Cardiac fibroblast (primary cell): ENCODE results near the gene SKAP1.
"Not testable (repeated sequence)": the region's sequence is repeated elsewhere in the genome, so short reads cannot be mapped to it uniquely, and the experiment has no call there.

Experiments used
- DNase-seq, 2 donors: peaks; one replicate each; pipeline versions ENCODE4 v3.0.0 to v3.0.0-alpha.2; 2010; ENCODE audit warnings: low read depth in 2 of 2
- H3K4me3 ChIP-seq, 2 donors: replicated peaks in 1 of 2; 1 replicate in 1 of 2; 2 replicates in 1 of 2; pipeline ENCODE4 v1.5.1; 2011; ENCODE audit warnings: low read depth in 2 of 2, low read length in 2 of 2, mild to moderate bottlenecking in 2 of 2, moderate library complexity in 1 of 2
- TF ChIP-seq, protein P1 (sequence below): IDR thresholded peaks from one replicate; pipeline ENCODE4 v1.5.1; 2011; ENCODE audit warnings: low read depth, mild to moderate bottlenecking, low read length, inconsistent platforms

The SKAP1 gene

DNA sequence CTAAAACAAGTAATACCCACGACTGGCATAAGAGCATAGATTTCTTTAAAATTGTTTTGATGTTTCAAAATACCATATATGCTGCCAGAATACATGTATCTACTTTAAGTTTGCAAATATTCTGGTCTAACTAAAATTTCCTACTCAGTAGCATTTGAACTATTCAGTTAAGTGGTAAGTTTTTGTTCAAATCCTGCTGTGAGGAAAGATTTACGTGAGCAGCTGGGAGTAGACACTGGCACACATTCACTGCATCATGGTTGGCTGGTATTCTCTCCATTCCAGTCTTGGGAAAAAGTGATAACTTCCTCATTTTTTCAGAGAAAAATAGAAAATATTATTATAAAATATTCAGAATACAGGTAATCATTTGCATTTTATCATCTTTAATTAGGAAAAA lies 133.6 kb downstream of the SKAP1 start:
- no peak for DNase-seq
- H3K4me3 ChIP-seq, result no peak overlapping the region
- TF ChIP-seq, protein P1, sequence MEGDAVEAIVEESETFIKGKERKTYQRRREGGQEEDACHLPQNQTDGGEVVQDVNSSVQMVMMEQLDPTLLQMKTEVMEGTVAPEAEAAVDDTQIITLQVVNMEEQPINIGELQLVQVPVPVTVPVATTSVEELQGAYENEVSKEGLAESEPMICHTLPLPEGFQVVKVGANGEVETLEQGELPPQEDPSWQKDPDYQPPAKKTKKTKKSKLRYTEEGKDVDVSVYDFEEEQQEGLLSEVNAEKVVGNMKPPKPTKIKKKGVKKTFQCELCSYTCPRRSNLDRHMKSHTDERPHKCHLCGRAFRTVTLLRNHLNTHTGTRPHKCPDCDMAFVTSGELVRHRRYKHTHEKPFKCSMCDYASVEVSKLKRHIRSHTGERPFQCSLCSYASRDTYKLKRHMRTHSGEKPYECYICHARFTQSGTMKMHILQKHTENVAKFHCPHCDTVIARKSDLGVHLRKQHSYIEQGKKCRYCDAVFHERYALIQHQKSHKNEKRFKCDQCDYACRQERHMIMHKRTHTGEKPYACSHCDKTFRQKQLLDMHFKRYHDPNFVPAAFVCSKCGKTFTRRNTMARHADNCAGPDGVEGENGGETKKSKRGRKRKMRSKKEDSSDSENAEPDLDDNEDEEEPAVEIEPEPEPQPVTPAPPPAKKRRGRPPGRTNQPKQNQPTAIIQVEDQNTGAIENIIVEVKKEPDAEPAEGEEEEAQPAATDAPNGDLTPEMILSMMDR, result no peak

DNA sequence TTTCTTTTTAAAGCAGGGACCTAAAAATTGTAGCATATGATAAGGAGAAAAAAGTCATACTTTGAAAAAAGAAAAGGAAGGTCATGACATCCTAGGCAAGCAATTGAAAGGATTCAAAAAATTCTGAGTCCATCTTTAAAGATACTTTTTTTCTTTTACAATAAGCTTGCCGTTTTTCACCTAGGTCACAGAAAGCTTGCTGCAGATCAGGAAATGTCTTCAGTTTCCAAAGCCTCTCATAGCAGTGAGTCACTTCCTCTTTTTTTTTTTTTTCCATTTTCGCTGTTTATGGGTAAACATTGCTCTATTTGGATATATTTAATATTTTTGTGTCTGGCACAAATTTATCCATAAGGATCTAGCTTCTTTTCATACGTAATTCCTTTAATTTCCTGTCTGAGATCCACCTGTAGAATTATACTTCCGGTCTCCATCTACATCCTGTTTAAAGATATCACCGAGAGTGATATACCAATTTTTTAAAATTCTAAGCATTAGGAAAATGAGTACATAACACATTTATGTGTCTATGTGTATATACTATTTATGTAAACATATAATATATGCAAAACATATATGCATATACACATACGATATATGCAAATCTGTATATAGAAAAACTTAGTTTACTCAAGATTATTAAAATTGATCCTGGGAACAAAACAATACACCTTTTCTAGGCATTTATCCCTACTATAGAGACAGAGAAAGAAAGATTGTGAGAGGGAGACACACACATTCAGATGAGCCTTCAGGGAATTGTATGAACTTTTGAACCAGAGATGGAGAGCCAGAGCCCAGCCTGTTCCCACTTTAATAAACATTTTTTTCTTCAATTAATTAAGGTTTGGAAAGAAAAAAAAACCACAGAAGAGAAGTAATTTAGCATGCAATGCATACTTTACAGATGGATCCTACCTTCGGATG lies 134.4 kb downstream of the SKAP1 start:
- peak; percentile 46 to 53 for DNase-seq
- TF ChIP-seq, protein P1, result no peak
- H3K4me3 ChIP-seq, result no peak overlapping the region

DNA sequence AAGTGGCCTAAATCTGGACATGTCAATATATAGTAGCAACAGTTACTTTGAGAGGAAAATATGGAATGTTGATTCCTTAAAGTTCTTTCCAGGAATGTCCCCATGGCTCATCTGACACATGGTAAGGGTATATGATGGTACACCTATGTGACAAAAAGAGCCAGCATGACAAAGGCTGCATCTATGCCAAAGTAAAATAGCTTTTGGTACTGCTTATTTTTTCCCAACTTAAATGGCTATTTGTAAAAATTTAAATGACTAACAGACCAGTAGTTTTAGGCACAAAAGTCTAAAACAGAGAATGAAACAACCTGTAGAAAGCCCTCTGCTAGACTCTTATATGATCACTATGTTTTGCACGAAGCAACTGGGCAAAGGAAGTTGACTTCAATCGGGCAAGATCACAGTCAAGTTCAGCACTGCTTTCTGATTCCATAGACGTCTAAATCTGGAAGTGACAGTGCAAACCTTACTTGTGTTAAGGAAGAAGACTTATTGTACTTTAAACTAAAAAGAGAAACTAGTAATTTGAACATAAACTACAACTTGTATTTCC lies 135.1 kb downstream of the SKAP1 start:
- peak in 1 of 2 donors; percentile 3 for DNase-seq
- TF ChIP-seq, protein P1, result no peak
- no peak overlapping the region for H3K4me3 ChIP-seq

DNA sequence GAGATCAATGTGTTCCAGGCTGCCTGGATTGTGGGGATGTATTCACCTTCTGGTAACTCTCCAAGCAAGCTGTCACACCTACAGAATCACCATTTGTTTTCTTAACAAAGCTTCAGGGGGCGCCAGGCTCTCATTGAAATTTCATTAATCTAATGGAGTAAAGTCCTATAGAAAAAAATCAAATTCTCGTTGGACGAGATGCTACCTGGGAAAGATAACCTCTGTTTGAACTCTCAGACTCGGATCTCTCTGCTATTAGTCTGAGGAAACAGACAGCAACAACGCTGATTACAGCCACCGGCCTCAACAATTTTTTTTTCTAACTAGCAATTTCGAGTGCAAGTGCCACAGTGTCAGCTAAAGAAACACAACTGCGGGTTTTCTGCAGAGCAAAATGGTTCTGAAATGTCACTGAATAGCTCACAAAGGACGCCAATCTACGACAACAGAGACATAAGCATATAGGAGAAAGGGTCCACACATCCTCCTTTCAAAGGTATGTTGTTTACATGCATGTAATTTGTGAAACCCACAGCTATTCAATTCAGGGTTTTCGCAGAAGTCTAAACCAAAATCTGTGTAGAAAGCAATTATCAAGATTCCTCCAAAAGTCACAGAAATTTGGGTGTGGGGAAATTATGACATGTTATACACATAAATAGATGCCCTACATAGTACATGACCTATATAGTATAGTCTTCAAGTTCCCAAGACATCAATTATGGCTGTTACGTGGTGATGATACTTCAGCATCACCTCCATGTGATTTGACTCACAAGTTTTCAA lies 135.8 kb downstream of the SKAP1 start:
- TF ChIP-seq, protein P1, result no peak
- H3K4me3 ChIP-seq, result no peak overlapping the region
- no peak for DNase-seq

DNA sequence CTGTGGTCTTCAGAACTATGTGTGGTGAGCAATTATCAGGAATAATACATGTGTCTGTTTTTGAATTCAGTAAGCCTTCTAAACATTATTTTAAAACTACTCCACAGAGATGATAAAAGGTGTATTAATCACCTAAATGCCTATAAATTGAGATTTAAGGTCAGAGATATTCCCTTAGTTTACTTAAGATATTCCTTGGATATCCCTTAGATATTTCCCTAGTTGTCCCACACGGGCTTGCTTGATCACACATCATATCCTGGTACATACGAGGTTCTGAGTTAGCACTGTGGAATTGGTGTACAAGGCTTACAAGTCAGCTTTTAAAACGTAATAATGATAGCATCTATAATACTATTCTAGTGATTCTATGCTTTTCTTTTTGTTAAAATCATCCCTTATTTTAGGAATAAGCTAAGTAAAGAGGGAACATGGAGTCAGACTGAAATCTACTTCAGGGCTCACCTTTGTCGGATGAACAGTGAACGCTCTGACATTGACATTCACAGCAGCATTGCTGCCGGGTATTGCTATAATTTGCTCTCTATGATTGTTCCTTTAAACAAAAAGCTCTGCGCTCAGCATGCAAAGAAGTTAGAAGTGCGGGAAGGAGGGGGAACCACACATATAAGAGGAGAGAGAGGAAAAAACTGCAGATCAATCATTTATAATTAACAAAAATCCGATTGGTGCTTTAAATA lies 136.5 kb downstream of the SKAP1 start:
- no peak for DNase-seq
- H3K4me3 ChIP-seq, result no peak overlapping the region
- TF ChIP-seq, protein P1, result no peak

DNA sequence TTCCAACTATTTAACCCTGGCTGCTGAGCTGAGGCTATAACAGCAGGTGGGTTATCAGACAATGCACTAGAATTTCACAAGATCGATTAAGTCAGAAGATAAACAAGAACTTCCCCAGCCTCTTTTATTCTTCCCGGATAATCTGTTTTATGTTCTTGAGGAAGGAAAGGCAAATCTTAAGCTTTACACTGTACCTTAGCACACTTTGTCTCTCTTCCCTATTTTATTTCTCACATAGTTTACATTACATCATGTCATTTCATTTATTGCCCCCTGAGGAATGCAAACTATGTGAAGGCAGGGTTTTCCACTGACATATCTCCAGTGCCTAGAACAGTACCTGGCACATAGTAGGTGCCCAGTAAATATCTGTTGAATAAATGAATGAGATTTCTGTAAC lies 139.6 kb downstream of the SKAP1 start:
- no peak overlapping the region for H3K4me3 ChIP-seq
- TF ChIP-seq, protein P1, result no peak
- no peak for DNase-seq

DNA sequence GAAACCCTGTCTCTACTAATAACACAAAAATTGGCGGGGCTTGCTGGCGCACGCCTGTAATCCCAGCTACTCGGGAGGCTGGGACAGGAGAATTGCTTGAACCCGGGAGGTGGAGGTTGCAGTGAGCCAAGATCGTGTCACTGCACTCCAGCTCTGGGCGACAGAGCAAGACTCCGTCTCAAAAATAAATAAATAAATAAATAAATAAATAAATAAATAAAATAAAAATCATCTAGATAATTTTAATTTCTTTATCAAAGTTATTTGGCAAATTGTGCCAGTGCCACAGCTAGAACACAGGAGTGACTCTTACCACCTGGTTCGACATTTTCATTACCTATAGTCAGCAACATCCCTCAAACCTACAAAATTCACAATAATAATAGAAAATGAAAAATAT lies 143.1 kb downstream of the SKAP1 start:
- DNase-seq, H3K4me3 ChIP-seq: not testable (repeated sequence)
